ENCODE measurements around the gene TMEM150B.

The TMEM150B gene

DNA sequence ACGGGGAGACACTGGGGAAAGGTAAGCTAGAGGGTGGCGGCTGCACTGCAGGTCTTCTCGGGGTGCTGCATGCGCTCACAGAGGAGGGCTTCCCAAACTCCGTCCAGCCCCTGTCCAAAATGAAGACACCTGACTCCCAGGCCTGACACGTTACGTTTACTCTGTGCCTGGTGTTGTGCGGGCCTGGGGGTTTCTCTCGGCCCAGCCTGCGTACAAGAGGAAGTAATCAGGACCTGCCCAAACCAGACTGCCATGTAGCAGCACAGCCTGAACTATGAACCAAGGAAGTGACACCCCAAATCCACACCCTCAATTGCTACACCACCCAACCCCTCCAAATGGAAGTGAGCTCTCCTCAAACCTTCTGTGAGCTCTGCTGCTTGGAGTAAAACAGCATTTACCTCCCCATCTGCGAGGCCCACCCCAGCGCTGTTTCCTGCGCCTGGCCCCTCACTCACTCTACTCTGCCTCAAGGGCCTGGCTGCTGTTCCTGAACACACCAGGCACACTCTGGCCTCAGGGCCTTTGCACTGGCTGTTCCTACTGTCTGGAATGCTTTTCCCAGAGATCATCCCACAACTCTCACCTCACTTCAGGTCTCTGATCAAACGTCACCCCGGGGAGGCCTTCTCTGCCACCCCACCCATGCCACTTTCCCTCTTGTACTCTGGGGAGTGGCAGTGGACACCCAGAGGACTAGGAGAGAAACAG is 48.3 kb downstream of the TMEM150B start:
- H2BK12ac ChIP-seq (ENCODE audit: low read length) = no peak overlapping the region
- peak overlapping the region; percentile 41 for H3K4me3 ChIP-seq (ENCODE audit: low read depth, low read length)
- whole genome bisulfite sequencing (ENCODE audit: extremely low coverage, insufficient coverage, insufficient read length) = no CpG with 5 or more reads among the region's 15 CpGs
- no peak overlapping the region for H4K91ac ChIP-seq (ENCODE audit: low read depth, low read length)
- H3K27ac ChIP-seq (ENCODE audit: low read depth, low read length) = no peak overlapping the region
- H3K36me3 ChIP-seq (ENCODE audit: control insufficient read depth in 1 of 2, insufficient read depth in 2 of 2, low read length in 2 of 2) = peaks cover 18 to 21% of the 10 kb centered on the region in 2 experiments
- H2BK120ac ChIP-seq (ENCODE audit: insufficient read depth, low read length, poor library complexity) = no peak overlapping the region
- H4K8ac ChIP-seq (ENCODE audit: low read depth, low read length) = no peak overlapping the region
- no peak overlapping the region for H3K14ac ChIP-seq (ENCODE audit: low read length)
- no peak overlapping the region for H4K12ac ChIP-seq (ENCODE audit: low read depth, low read length)
- no peak overlapping the region for H3K23ac ChIP-seq (ENCODE audit: low read length)
- no peaks in the 10 kb centered on the region for H3K9me3 ChIP-seq (ENCODE audit: insufficient read depth, low read depth, low read length)
- no peak for DNase-seq
- no peak overlapping the region for H3K18ac ChIP-seq (ENCODE audit: low read length)
- H3K9ac ChIP-seq (ENCODE audit: low read length) = no peak overlapping the region
- peaks cover 3% of the 10 kb centered on the region for H3K79me1 ChIP-seq (ENCODE audit: low read length)
- no peak overlapping the region for H2BK5ac ChIP-seq (ENCODE audit: low read depth, low read length, poor library complexity)
- H3K4me2 ChIP-seq (ENCODE audit: low read length) = no peak overlapping the region
- no peak overlapping the region for H2AFZ ChIP-seq (ENCODE audit: insufficient read depth, low read length, poor library complexity)
- H3K4me1 ChIP-seq (ENCODE audit: control insufficient read depth in 1 of 2, insufficient read depth in 2 of 2, low read length in 2 of 2) = peaks cover 0 to 5% of the 10 kb centered on the region in 2 experiments
- H3K79me2 ChIP-seq (ENCODE audit: control insufficient read depth, insufficient read depth, low read length, poor library complexity) = no peaks in the 10 kb centered on the region
- H3K27me3 ChIP-seq (ENCODE audit: insufficient read depth, low read length) = no peaks in the 10 kb centered on the region
- no peak overlapping the region for H2AK5ac ChIP-seq (ENCODE audit: low read length)
- no peak overlapping the region for H3K4ac ChIP-seq (ENCODE audit: low read depth, low read length)

DNA sequence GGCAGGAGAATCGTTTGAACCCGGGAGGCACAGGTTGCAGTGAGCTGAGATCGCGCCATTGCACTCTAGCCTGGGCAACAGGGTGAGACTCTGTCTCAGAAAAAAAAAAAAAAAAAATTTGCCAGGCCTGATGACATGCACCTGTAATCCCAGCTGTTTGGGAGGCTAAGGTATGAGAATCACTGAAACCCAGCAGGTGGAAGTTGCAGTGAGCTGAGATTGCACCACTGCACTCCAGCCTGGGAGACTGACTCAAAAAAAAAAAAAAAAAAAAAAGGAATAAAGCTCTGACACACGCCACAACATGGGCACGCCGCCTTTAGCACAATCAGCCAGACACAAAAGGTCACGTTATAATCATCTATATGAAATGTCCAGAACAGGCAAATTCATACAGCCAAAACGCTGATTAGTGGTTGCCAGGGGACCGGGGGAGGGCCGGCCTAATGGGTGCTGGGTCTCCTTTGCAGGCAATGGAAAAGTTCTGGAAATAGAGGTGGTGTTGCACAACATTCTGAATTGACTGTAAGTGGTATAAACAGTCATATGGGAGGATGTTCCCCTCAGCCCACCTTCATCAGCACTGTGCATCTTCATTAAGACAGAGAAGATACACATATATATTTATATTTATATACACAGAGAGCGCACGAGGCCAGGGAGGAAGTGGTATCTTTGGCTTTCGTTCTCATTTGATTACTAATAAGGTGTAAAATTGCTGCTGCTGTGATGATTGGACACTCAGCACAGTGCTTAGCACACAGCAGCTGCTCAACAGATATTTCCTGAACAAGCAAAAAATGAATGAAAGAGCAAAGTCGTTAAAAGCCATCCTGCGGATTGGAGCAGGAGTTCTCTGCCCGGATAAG is 49.1 kb downstream of the TMEM150B start:
- no peak overlapping the region for H3K4ac ChIP-seq (ENCODE audit: low read depth, low read length)
- H3K18ac ChIP-seq (ENCODE audit: low read length) = no peak overlapping the region
- H2BK5ac ChIP-seq (ENCODE audit: low read depth, low read length, poor library complexity) = no peak overlapping the region
- peaks cover 0 to 5% of the 10 kb centered on the region in 2 experiments for H3K4me1 ChIP-seq (ENCODE audit: control insufficient read depth in 1 of 2, insufficient read depth in 2 of 2, low read length in 2 of 2)
- H2AFZ ChIP-seq (ENCODE audit: insufficient read depth, low read length, poor library complexity) = no peak overlapping the region
- no peak overlapping the region for H2AK5ac ChIP-seq (ENCODE audit: low read length)
- DNase-seq = no peak
- no peak overlapping the region for H3K4me3 ChIP-seq (ENCODE audit: low read depth, low read length)
- no peak overlapping the region for H4K8ac ChIP-seq (ENCODE audit: low read depth, low read length)
- H2BK12ac ChIP-seq (ENCODE audit: low read length) = no peak overlapping the region
- peaks cover 18 to 24% of the 10 kb centered on the region in 2 experiments for H3K36me3 ChIP-seq (ENCODE audit: control insufficient read depth in 1 of 2, insufficient read depth in 2 of 2, low read length in 2 of 2)
- no peaks in the 10 kb centered on the region for H3K27me3 ChIP-seq (ENCODE audit: insufficient read depth, low read length)
- H3K23ac ChIP-seq (ENCODE audit: low read length) = no peak overlapping the region
- peaks cover 3% of the 10 kb centered on the region for H3K79me1 ChIP-seq (ENCODE audit: low read length)
- H3K79me2 ChIP-seq (ENCODE audit: control insufficient read depth, insufficient read depth, low read length, poor library complexity) = no peaks in the 10 kb centered on the region
- H4K12ac ChIP-seq (ENCODE audit: low read depth, low read length) = no peak overlapping the region
- WGBS (ENCODE audit: extremely low coverage, insufficient coverage, insufficient read length) = no CpG with 5 or more reads among the region's 17 CpGs
- no peaks in the 10 kb centered on the region for H3K9me3 ChIP-seq (ENCODE audit: insufficient read depth, low read depth, low read length)
- H3K14ac ChIP-seq (ENCODE audit: low read length) = no peak overlapping the region
- no peak overlapping the region for H3K9ac ChIP-seq (ENCODE audit: low read length)
- no peak overlapping the region for H4K91ac ChIP-seq (ENCODE audit: low read depth, low read length)
- no peak overlapping the region for H3K4me2 ChIP-seq (ENCODE audit: low read length)
- H2BK120ac ChIP-seq (ENCODE audit: insufficient read depth, low read length, poor library complexity) = no peak overlapping the region
- no peak overlapping the region for H3K27ac ChIP-seq (ENCODE audit: low read depth, low read length)

DNA sequence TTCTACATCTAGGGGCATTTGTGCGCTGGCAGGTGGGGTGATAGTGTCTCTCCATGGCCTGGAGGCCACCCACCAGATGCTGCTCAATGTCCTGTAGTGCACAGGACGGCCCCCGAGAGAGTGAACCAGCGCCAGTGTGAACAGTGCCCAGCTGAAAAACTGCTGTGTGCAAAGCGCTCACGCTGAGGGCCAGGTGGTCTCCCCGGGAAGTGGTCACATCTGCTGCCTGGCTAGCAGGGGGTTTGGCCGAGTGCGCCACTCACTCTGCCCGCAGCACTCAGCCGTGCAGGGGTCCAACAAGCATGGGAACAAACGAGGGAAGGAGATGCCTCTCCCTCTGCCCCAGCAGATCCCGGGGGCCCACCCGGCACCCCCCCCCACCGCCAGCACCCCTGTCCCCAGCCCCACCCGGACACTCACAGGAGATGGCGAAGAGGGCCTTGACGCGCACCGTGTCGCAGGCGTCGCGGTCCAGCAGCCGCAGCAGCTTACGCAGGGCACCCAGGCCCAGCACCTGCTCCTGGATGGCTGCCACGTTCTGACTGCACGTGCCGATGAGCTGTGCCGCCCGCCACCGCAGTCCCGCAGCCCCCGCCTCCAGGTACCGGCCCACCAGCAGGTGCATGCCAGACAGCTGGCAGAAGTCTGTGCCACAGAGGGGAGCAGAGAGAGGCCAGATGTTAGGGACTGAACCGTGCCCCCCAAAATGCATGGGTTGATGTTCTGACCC is 51.0 kb downstream of the TMEM150B start:
- no peaks in the 10 kb centered on the region for H3K79me2 ChIP-seq (ENCODE audit: control insufficient read depth, insufficient read depth, low read length, poor library complexity)
- no peak overlapping the region for H4K8ac ChIP-seq (ENCODE audit: low read depth, low read length)
- H2AFZ ChIP-seq (ENCODE audit: insufficient read depth, low read length, poor library complexity) = no peak overlapping the region
- no peak overlapping the region for H2BK120ac ChIP-seq (ENCODE audit: insufficient read depth, low read length, poor library complexity)
- no peak overlapping the region for H2AK5ac ChIP-seq (ENCODE audit: low read length)
- no peak overlapping the region for H4K91ac ChIP-seq (ENCODE audit: low read depth, low read length)
- H3K23ac ChIP-seq (ENCODE audit: low read length) = no peak overlapping the region
- H3K18ac ChIP-seq (ENCODE audit: low read length) = no peak overlapping the region
- no peak overlapping the region for H3K4ac ChIP-seq (ENCODE audit: low read depth, low read length)
- DNase-seq = no peak
- H3K4me1 ChIP-seq (ENCODE audit: control insufficient read depth in 1 of 2, insufficient read depth in 2 of 2, low read length in 2 of 2) = peaks cover 0 to 1% of the 10 kb centered on the region in 2 experiments
- no CpG with 5 or more reads among the region's 36 CpGs for WGBS (ENCODE audit: extremely low coverage, insufficient coverage, insufficient read length)
- no peak overlapping the region for H4K12ac ChIP-seq (ENCODE audit: low read depth, low read length)
- no peaks in the 10 kb centered on the region for H3K27me3 ChIP-seq (ENCODE audit: insufficient read depth, low read length)
- no peak overlapping the region for H2BK12ac ChIP-seq (ENCODE audit: low read length)
- peaks cover 5% of the 10 kb centered on the region for H3K9me3 ChIP-seq (ENCODE audit: insufficient read depth, low read depth, low read length)
- no peak overlapping the region for H3K27ac ChIP-seq (ENCODE audit: low read depth, low read length)
- peaks cover 18 to 28% of the 10 kb centered on the region in 2 experiments for H3K36me3 ChIP-seq (ENCODE audit: control insufficient read depth in 1 of 2, insufficient read depth in 2 of 2, low read length in 2 of 2)
- H3K4me3 ChIP-seq (ENCODE audit: low read depth, low read length) = no peak overlapping the region
- no peak overlapping the region for H3K14ac ChIP-seq (ENCODE audit: low read length)
- H3K9ac ChIP-seq (ENCODE audit: low read length) = no peak overlapping the region
- H3K4me2 ChIP-seq (ENCODE audit: low read length) = no peak overlapping the region
- no peak overlapping the region for H2BK5ac ChIP-seq (ENCODE audit: low read depth, low read length, poor library complexity)
- no peaks in the 10 kb centered on the region for H3K79me1 ChIP-seq (ENCODE audit: low read length)

DNA sequence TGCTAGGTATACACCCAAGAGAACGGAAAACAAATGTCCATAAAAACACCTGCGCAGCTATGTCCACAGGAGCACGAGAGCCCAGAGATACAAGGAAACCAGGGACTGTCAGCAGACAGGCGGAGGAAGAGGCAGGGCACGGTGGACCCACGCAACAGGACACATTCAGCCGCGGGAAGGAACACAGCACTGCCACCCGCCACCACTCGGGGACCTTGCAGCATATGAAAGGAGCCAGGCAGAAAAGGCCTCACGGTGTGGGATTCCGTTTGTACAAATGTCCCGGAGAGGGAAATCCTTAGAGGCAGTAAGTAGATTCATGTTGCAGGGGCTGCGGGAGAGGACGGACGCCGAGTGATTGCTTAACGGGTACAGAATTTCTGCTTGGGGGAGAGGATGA is 53.0 kb downstream of the TMEM150B start:
- H2BK5ac ChIP-seq (ENCODE audit: low read depth, low read length, poor library complexity) = no peak overlapping the region
- no peak overlapping the region for H3K23ac ChIP-seq (ENCODE audit: low read length)
- no peak overlapping the region for H3K14ac ChIP-seq (ENCODE audit: low read length)
- peaks cover 5% of the 10 kb centered on the region for H3K9me3 ChIP-seq (ENCODE audit: insufficient read depth, low read depth, low read length)
- H3K79me1 ChIP-seq (ENCODE audit: low read length) = no peaks in the 10 kb centered on the region
- H3K79me2 ChIP-seq (ENCODE audit: control insufficient read depth, insufficient read depth, low read length, poor library complexity) = no peaks in the 10 kb centered on the region
- no peak overlapping the region for H2AK5ac ChIP-seq (ENCODE audit: low read length)
- H2BK120ac ChIP-seq (ENCODE audit: insufficient read depth, low read length, poor library complexity) = no peak overlapping the region
- H3K27me3 ChIP-seq (ENCODE audit: insufficient read depth, low read length) = no peaks in the 10 kb centered on the region
- H3K9ac ChIP-seq (ENCODE audit: low read length) = no peak overlapping the region
- no peak overlapping the region for H2BK12ac ChIP-seq (ENCODE audit: low read length)
- H3K4me3 ChIP-seq (ENCODE audit: low read depth, low read length) = no peak overlapping the region
- H3K27ac ChIP-seq (ENCODE audit: low read depth, low read length) = no peak overlapping the region
- no peak overlapping the region for H3K18ac ChIP-seq (ENCODE audit: low read length)
- DNase-seq = no peak
- H4K8ac ChIP-seq (ENCODE audit: low read depth, low read length) = no peak overlapping the region
- H3K36me3 ChIP-seq (ENCODE audit: control insufficient read depth in 1 of 2, insufficient read depth in 2 of 2, low read length in 2 of 2) = peaks cover 14 to 22% of the 10 kb centered on the region in 2 experiments
- no peak overlapping the region for H4K91ac ChIP-seq (ENCODE audit: low read depth, low read length)
- no peak overlapping the region for H3K4me2 ChIP-seq (ENCODE audit: low read length)
- no peak overlapping the region for H2AFZ ChIP-seq (ENCODE audit: insufficient read depth, low read length, poor library complexity)
- no peak overlapping the region for H3K4ac ChIP-seq (ENCODE audit: low read depth, low read length)
- no peak overlapping the region for H4K12ac ChIP-seq (ENCODE audit: low read depth, low read length)
- WGBS (ENCODE audit: extremely low coverage, insufficient coverage, insufficient read length) = no CpG with 5 or more reads among the region's 18 CpGs
- no peaks in the 10 kb centered on the region for H3K4me1 ChIP-seq (ENCODE audit: control insufficient read depth in 1 of 2, insufficient read depth in 2 of 2, low read length in 2 of 2)

Measured in trophoblast cell (in vitro differentiated cells and primary cell).